Common myeloid progenitor, CD34-positive (primary cell): ENCODE measurements around the gene PID1.
A peak's percentile ranks its signal among the peaks of the same experiment; 100 is the strongest.

ENCODE experiments used
- CTCF ChIA-PET: fragments of 350-600 bp; sonication (Branson Sonifier 250); formaldehyde crosslinking; loops from one replicate; lab custom pipeline; 2021; ENCODE audit warnings: antibody characterized with exemption; lab: Charles Lee
- POLR2A ChIA-PET: fragments of 350-600 bp; sonication (Branson Sonifier 250); formaldehyde crosslinking; loops from one replicate; lab custom pipeline; 2021; ENCODE audit warnings: antibody characterized with exemption; lab: Charles Lee
- DNase-seq, 3 donors: peaks; one replicate each; pipeline versions ENCODE4 v3.0.0 to v3.0.0-alpha.2; 2013
- H3K27ac ChIP-seq, 2 experiments: 1 replicate in 1 of 2; 2 replicates in 1 of 2; pipeline ENCODE4 v1.7.0; 2013; ENCODE audit warnings: inconsistent platforms in 2 of 2, low read length in 2 of 2, mild to moderate bottlenecking in 2 of 2, low read depth in 1 of 2, moderate library complexity in 1 of 2; ENCODE audit not compliant: severe bottlenecking in 2 of 2, insufficient read depth in 1 of 2, poor library complexity in 1 of 2
- H3K27me3 ChIP-seq, 5 experiments: replicated peaks in 2 of 5; 1 replicate in 3 of 5; 2 replicates in 2 of 5; pipeline versions ENCODE4 v1.6.1 to v1.7.0; 2013; ENCODE audit warnings: low read length in 4 of 5, mild to moderate bottlenecking in 2 of 5, moderate library complexity in 2 of 5, inconsistent platforms in 1 of 5; ENCODE audit not compliant: insufficient read depth in 5 of 5, control insufficient read depth in 4 of 5
- H3K36me3 ChIP-seq, 4 experiments: 1 replicate in 2 of 4; 2 replicates in 2 of 4; pipeline versions ENCODE4 v1.6.1 to v1.7.0; 2013; ENCODE audit warnings: low read length in 3 of 4, control low read depth in 1 of 4, mild to moderate bottlenecking in 1 of 4; ENCODE audit not compliant: control insufficient read depth in 4 of 4, insufficient read depth in 4 of 4
- H3K4me1 ChIP-seq, 4 experiments: 1 replicate in 3 of 4; 2 replicates in 1 of 4; pipeline versions ENCODE4 v1.6.1 to v1.7.1; 2013; ENCODE audit warnings: low read length in 3 of 4, mild to moderate bottlenecking in 3 of 4, control low read depth in 1 of 4, inconsistent platforms in 1 of 4, moderate library complexity in 1 of 4; ENCODE audit not compliant: control insufficient read depth in 4 of 4, insufficient read depth in 4 of 4; ENCODE audit errors: control extremely low read depth in 1 of 4
- H3K4me3 ChIP-seq, 7 experiments: 1 replicate in 4 of 7; 2 replicates in 3 of 7; pipeline versions ENCODE4 v1.5.1 to v1.7.0; 2013; ENCODE audit warnings: mild to moderate bottlenecking in 7 of 7, low read length in 6 of 7, moderate library complexity in 6 of 7, inconsistent platforms in 2 of 7, low read depth in 2 of 7, control low read depth in 1 of 7; ENCODE audit not compliant: insufficient read depth in 4 of 7, control insufficient read depth in 1 of 7; ENCODE audit errors: extremely low read depth in 1 of 7
- H3K9me3 ChIP-seq, 5 experiments: 1 replicate in 4 of 5; 2 replicates in 1 of 5; pipeline versions ENCODE4 v1.6.1 to v1.7.1; 2013; ENCODE audit warnings: low read length in 4 of 5, mild to moderate bottlenecking in 2 of 5, inconsistent platforms in 1 of 5, low read depth in 1 of 5, moderate library complexity in 1 of 5; ENCODE audit not compliant: control insufficient read depth in 4 of 5, insufficient read depth in 2 of 5; ENCODE audit errors: control extremely low read depth in 1 of 5
- WGBS: methylation state at CpG from one replicate; pipeline ENCODE4 v1.1.5; 2013; ENCODE audit not compliant: insufficient coverage; 5-methylcytosine and 5-hydroxymethylcytosine counted together

The PID1 gene

GRCh38 chr2:229273723-229274338 lies 2.7 kb upstream of the PID1 start:
- 58% methylated on average over 2 of the region's 4 CpGs for WGBS
- no peak overlapping the region for H3K4me3 ChIP-seq
- H3K4me1 ChIP-seq = no peaks in the 10 kb centered on the region
- no peak overlapping the region for H3K27ac ChIP-seq
- peak in 2 of 3 donors; percentile 4 to 21 for DNase-seq
- no peaks in the 10 kb centered on the region for H3K36me3 ChIP-seq
- H3K27me3 ChIP-seq = peaks cover 13 to 50% (median 25%) of the 10 kb centered on the region in 5 experiments
- ChIA-PET CTCF (interaction anchor here (1.0 kb wide), 1 partner anchor 1385 kb away, joined by 3 read pairs; no protein-coding TSS in a partner anchor), POLR2A (no interaction called here)
- no peaks in the 10 kb centered on the region for H3K9me3 ChIP-seq

GRCh38 chr2:229273006-229273722 lies 2.1 kb upstream of the PID1 start:
- Histone ChIP-seq H3K27ac (no peak overlapping the region), H3K4me3 (no peak overlapping the region), H3K4me1 (no peaks in the 10 kb centered on the region), H3K27me3 (peaks cover 15 to 55% (median 25%) of the 10 kb centered on the region in 5 experiments), H3K9me3 (no peaks in the 10 kb centered on the region), H3K36me3 (no peaks in the 10 kb centered on the region)
- DNase-seq = peak in 1 of 3 donors; percentile 4
- CTCF ChIA-PET = interaction anchor here (0.7 to 1.0 kb wide), 4 partner anchors 8 to 1385 kb away, joined by 3 to 4 read pairs (median 3); no protein-coding TSS in a partner anchor
- 67% methylated on average over 3 of the region's 9 CpGs for WGBS
- POLR2A ChIA-PET = no interaction called here

GRCh38 chr2:229269941-229270340 lies 1.1 kb downstream of the PID1 start:
- Histone ChIP-seq H3K27ac (no peak overlapping the region), H3K27me3 (peaks cover 12 to 61% (median 24%) of the 10 kb centered on the region in 5 experiments), H3K9me3 (no peaks in the 10 kb centered on the region), H3K4me1 (no peaks in the 10 kb centered on the region), H3K4me3 (no peak overlapping the region), H3K36me3 (no peaks in the 10 kb centered on the region)
- WGBS = 79% methylated on average over 5 of the region's 6 CpGs
- POLR2A ChIA-PET = no interaction called here
- CTCF ChIA-PET = no interaction called here
- DNase-seq = no peak

GRCh38 chr2:229269146-229269545 lies 1.9 kb downstream of the PID1 start:
- WGBS = 88% methylated on average over 8 of the region's 8 CpGs
- POLR2A ChIA-PET = no interaction called here
- Histone ChIP-seq H3K27ac (no peak overlapping the region), H3K9me3 (no peaks in the 10 kb centered on the region), H3K27me3 (peaks cover 12 to 61% (median 24%) of the 10 kb centered on the region in 5 experiments), H3K36me3 (no peaks in the 10 kb centered on the region), H3K4me1 (no peaks in the 10 kb centered on the region), H3K4me3 (no peak overlapping the region)
- CTCF ChIA-PET = no interaction called here
- DNase-seq = no peak

DNA sequence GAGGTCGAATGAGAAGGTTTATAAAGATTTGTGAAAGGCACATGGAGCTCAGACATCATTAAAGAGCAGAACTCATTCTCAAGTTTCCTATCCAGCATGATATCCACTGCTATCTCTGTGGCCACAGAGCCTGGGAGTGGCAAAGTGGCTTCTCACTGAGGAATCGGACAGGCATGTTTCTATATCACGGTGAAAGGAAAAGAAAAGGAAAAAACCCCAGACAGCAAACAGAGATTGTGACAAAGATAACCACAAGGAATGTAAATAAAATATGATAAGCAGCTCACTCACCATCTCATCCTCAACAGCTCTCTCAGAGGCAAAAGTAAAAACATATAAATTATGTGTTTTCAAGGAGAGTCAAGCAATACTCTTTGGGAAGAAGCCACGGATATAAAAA lies 2.5 kb downstream of the PID1 start:
- Histone ChIP-seq H3K27ac (no peak overlapping the region), H3K36me3 (no peaks in the 10 kb centered on the region), H3K27me3 (peaks cover 12 to 56% (median 24%) of the 10 kb centered on the region in 5 experiments), H3K9me3 (no peaks in the 10 kb centered on the region), H3K4me3 (no peak overlapping the region), H3K4me1 (no peaks in the 10 kb centered on the region)
- WGBS = 73% methylated on average over 1 of the region's 4 CpGs
- DNase-seq = no peak
- ChIA-PET CTCF (no interaction called here), POLR2A (no interaction called here)

DNA sequence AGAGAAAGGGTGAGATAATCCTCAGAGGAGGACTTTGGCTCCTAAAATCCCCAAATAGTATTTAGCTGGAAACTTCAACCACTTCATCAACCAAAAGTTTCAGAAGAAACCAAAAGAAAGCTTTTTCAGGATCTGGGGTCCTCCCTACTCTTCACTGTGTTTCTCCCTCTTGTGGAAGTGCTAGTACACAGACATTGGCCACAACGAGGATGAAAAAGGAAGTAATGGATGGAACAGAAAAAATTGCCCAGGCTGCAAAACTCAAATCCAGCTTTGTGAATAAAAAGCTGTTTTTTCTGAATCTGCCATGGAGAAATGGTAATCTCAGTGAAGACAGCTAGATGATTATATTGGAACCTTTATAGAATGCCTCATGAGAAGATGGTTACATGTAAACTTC lies 4.0 kb downstream of the PID1 start:
- no peak overlapping the region for H3K4me3 ChIP-seq
- no peaks in the 10 kb centered on the region for H3K4me1 ChIP-seq
- no peak for DNase-seq
- H3K9me3 ChIP-seq = peaks cover 0 to 2% (median 0%) of the 10 kb centered on the region in 5 experiments
- WGBS = no CpG with 5 or more reads among the region's 1 CpG
- H3K36me3 ChIP-seq = no peaks in the 10 kb centered on the region
- no peak overlapping the region for H3K27ac ChIP-seq
- ChIA-PET CTCF (no interaction called here), POLR2A (no interaction called here)
- peaks cover 12 to 41% (median 14%) of the 10 kb centered on the region in 5 experiments for H3K27me3 ChIP-seq

DNA sequence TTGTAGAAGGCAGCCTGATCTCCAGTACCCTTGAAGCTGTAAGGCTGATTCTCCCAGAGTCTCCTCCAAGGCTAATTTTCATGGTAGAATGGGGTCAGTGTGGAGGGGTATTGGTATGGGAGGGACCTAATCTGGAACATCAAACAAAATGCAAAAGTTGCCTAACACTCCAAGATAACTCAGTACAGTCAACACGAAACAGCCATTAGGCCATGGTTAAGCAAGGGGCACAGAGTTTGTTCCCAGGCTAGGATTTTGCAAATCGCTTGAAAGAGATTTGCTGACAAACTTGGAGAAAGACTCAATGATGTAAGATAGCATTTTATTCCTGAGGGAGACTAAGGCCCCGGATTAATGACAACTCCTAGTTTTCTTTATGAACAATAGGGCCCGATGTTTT lies 5.4 kb downstream of the PID1 start:
- WGBS = 94% methylated on average over 3 of the region's 4 CpGs
- POLR2A ChIA-PET = no interaction called here
- H3K36me3 ChIP-seq = no peaks in the 10 kb centered on the region
- no peak overlapping the region for H3K4me3 ChIP-seq
- DNase-seq = no peak
- H3K9me3 ChIP-seq = peaks cover 0 to 8% (median 2%) of the 10 kb centered on the region in 5 experiments
- CTCF ChIA-PET = no interaction called here
- no peak overlapping the region for H3K27ac ChIP-seq
- no peaks in the 10 kb centered on the region for H3K4me1 ChIP-seq
- peaks cover 8 to 31% (median 12%) of the 10 kb centered on the region in 5 experiments for H3K27me3 ChIP-seq
